NCI-H2227 treated with DMSO at 0.1 percent for 48 hours (cell line): ENCODE measurements around the gene DHX8.

Experiments
- DNase-seq: peaks from one replicate; lab custom pipeline; 2025; lab: John Stamatoyannopoulos, UW

DHX8 gene

DNA sequence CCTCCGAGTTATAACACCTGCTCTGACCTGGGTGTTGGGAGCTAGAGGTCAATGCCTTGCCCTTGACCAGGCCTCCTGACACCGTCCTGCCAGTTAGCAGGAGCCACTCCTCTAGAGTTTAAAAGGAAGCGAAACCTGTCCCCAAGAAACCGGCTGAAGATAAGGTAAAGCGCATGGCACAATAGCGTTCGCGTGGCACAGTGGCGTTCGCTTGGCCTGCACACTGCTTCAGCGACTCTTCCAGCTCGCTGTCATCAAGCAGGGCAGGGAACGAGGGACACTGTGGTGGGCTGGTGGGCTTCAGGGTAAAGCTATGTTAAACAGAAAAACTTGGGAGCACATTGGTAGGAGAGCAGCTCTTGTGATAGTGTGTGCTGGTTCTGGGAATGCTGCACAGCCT is 90.6 kb downstream of the DHX8 start:
- DNase-seq, result no peak

DNA sequence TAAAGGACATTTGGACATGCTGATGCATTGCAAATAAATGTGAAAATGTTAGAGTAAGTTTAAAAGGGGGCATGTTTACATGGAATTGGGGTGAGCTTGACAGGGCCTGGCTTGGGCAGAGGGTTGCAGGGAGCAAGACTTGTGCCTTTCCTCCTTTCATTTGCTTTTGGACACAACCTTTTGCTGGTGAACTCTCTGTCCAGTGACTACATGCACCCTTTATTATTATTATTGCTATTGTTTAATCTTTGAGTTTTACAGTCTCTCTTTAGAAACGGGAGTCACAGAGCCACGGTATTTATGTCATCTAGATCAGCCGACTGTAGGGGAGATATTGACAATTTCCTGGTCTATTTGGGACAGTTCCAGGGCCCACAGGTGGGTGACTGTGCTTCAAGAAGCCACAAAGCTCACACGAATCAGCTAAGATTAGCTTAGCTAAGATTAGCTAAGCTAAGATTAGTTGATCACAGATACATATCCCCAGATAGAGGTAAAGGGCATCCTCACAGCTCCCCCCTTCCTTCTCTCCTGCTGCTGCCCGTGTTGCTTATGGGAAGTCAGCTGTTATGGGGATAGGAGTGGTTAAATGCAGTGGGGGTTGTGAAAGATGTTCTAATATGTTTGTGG is 91.2 kb downstream of the DHX8 start:
- no peak for DNase-seq
